Right lobe of liver (tissue), 4 donors: Measurements from ENCODE around the gene EPO.

ENCODE experiments used
- POLR2A ChIP-seq: fragments of 450-650 bp; IDR thresholded peaks from one replicate; pipeline ENCODE4 v1.6.1; 2017; ENCODE audit warnings: antibody characterized with exemption, mild to moderate bottlenecking
- TF ChIP-seq, protein P1 (sequence below), 4 donors: fragments of 200-600 bp in 3 of 4; fragments of 450-650 bp in 1 of 4; IDR thresholded peaks; one replicate each; pipeline versions ENCODE4 v1.5.1 to v1.8.0; 2016 to 2022; ENCODE audit warnings: antibody characterized with exemption in 4 of 4, mild to moderate bottlenecking in 2 of 4
- donor health status: DM: no; HTN: no; CAD: no.
- donor health status: DM: no; HTN: no; CAD: no.
- donor health status: DM: no; HTN: yes; CAD: no.

- TF ChIP-seq, protein P1, sequence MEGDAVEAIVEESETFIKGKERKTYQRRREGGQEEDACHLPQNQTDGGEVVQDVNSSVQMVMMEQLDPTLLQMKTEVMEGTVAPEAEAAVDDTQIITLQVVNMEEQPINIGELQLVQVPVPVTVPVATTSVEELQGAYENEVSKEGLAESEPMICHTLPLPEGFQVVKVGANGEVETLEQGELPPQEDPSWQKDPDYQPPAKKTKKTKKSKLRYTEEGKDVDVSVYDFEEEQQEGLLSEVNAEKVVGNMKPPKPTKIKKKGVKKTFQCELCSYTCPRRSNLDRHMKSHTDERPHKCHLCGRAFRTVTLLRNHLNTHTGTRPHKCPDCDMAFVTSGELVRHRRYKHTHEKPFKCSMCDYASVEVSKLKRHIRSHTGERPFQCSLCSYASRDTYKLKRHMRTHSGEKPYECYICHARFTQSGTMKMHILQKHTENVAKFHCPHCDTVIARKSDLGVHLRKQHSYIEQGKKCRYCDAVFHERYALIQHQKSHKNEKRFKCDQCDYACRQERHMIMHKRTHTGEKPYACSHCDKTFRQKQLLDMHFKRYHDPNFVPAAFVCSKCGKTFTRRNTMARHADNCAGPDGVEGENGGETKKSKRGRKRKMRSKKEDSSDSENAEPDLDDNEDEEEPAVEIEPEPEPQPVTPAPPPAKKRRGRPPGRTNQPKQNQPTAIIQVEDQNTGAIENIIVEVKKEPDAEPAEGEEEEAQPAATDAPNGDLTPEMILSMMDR (IDR thresholded peaks at IDR 0.05), result no peak
- TF ChIP-seq POLR2A, result no peak
Measured at GRCh38 chr7:100739934-100740333, 19.7 kb downstream of the EPO start.
